ENCODE results near the gene CAMK2G.

- TF ChIP-seq CTCF (IDR thresholded peaks at IDR 0.05) (no peak), POLR2AphosphoS5 (IDR thresholded peaks at IDR 0.05) (no peak)
Measured at GRCh38 chr10:73857446-73857845, 16.9 kb downstream of the CAMK2G start.
